Tibial nerve (tissue), 4 donors: Measurements from ENCODE around the gene TESK1. TPM values are rescaled to one million over a fixed set of nuclear protein-coding genes. Genes with fewer than 3 reads are reported as not detected.
"Not testable (repeated sequence)": the region's sequence is repeated elsewhere in the genome, so short reads cannot be mapped to it uniquely, and the experiment has no call there.

ENCODE experiments used
- DNase-seq, 2 donors: peaks; one replicate each; pipeline ENCODE4 v3.0.0-alpha.2; 2019; ENCODE audit warnings: low spot score in 2 of 2
- H3K27ac ChIP-seq, 4 donors: fragments of 200-600 bp; sonication (generic) in 3 of 4; one replicate each; pipeline ENCODE4 v1.5.1; 2017 to 2019; ENCODE audit warnings: mild to moderate bottlenecking in 1 of 4
- H3K27me3 ChIP-seq, 2 donors: fragments of 200-600 bp; sonication (generic) in 1 of 2; one replicate each; pipeline versions ENCODE4 v1.5.1 to v1.6.0; 2017 to 2019
- H3K36me3 ChIP-seq, 3 donors: fragments of 200-600 bp; sonication (generic); one replicate each; pipeline ENCODE4 v1.5.1; 2018 to 2019
- H3K4me1 ChIP-seq, 4 donors: fragments of 200-600 bp; sonication (generic) in 3 of 4; one replicate each; pipeline ENCODE4 v1.5.1; 2017 to 2019
- H3K4me3 ChIP-seq, 4 donors: fragments of 200-600 bp; sonication (generic) in 3 of 4; one replicate each; pipeline ENCODE4 v1.5.1; 2017 to 2019; ENCODE audit warnings: mild to moderate bottlenecking in 1 of 4, moderate library complexity in 1 of 4
- H3K9me3 ChIP-seq, 4 donors: fragments of 200-600 bp; sonication (generic) in 3 of 4; one replicate each; pipeline ENCODE4 v1.5.1; 2017 to 2019
- EP300 ChIP-seq, 2 donors: sonication (generic); formaldehyde crosslinking; IDR thresholded peaks; one replicate each; pipeline ENCODE4 v1.6.1; 2017; ENCODE audit warnings: antibody characterized with exemption in 2 of 2, mild to moderate bottlenecking in 1 of 2
- POLR2A ChIP-seq, 2 donors: fragments of 450-650 bp; IDR thresholded peaks; one replicate each; pipeline ENCODE4 v1.6.1; 2017; ENCODE audit warnings: antibody characterized with exemption in 2 of 2, mild to moderate bottlenecking in 2 of 2, moderate library complexity in 2 of 2
- WGBS, 2 donors: methylation state at CpG; one replicate each; pipeline ENCODE4 v1.1.5; 2018; 5-methylcytosine and 5-hydroxymethylcytosine counted together
- total RNA-seq, 4 donors: library from RNA; depleted of rRNA; stranded (reverse); fragments of >200 nt; gene quantifications; one replicate each; pipeline ENCODE4 v1.1.0, GENCODE V29; 2016
- TF ChIP-seq, protein P1 (sequence below), 5 experiments: fragments of 200-600 bp in 3 of 5; fragments of 450-650 bp in 2 of 5; sonication (generic) in 3 of 5; IDR thresholded peaks; one replicate each; pipeline ENCODE4 v1.5.1; 2016 to 2019; ENCODE audit warnings: antibody characterized with exemption in 5 of 5, mild to moderate bottlenecking in 3 of 5, moderate library complexity in 2 of 5

TESK1 gene
- total RNA-seq, 4 donors from 2014 or later, result 29.3 to 40.0 (median 35.6) TPM

DNA sequence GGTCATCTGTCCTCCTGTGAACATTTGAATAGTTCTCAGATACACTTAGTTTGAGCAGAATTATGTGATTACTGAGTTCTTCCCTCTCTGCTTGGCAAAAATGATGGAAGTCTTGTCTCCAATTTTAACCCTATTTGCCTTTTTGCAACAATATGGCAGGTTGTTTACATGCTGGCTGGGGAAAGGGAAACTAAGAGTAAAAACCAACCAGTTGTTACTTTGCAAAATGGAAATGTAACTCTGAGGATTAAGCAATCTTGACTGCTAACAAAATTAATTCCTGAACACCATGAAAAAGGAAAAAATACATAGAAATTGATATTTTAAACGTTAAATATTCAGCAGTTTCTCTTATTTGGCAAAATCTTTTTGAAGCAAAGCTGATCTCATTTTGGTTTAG lies 34.6 kb downstream of the TESK1 start:
- H3K4me1 ChIP-seq, result peaks cover 0 to 7% (median 2%) of the 10 kb centered on the region in 4 donors
- H3K4me3 ChIP-seq, result no peak overlapping the region
- no peaks in the 10 kb centered on the region for H3K27me3 ChIP-seq
- H3K36me3 ChIP-seq, result peaks cover 0 to 8% (median 0%) of the 10 kb centered on the region in 3 donors
- TF ChIP-seq EP300 (IDR thresholded peaks at IDR 0.05) (no peak), POLR2A (IDR thresholded peaks at IDR 0.05) (no peak)
- TF ChIP-seq, protein P1, sequence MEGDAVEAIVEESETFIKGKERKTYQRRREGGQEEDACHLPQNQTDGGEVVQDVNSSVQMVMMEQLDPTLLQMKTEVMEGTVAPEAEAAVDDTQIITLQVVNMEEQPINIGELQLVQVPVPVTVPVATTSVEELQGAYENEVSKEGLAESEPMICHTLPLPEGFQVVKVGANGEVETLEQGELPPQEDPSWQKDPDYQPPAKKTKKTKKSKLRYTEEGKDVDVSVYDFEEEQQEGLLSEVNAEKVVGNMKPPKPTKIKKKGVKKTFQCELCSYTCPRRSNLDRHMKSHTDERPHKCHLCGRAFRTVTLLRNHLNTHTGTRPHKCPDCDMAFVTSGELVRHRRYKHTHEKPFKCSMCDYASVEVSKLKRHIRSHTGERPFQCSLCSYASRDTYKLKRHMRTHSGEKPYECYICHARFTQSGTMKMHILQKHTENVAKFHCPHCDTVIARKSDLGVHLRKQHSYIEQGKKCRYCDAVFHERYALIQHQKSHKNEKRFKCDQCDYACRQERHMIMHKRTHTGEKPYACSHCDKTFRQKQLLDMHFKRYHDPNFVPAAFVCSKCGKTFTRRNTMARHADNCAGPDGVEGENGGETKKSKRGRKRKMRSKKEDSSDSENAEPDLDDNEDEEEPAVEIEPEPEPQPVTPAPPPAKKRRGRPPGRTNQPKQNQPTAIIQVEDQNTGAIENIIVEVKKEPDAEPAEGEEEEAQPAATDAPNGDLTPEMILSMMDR (IDR thresholded peaks at IDR 0.05), result no peak
- 86 to 91% methylated on average over 1 of the region's 1 CpG for WGBS, 2 donors
- no peaks in the 10 kb centered on the region for H3K9me3 ChIP-seq
- no peak for DNase-seq
- H3K27ac ChIP-seq, result no peak overlapping the region

DNA sequence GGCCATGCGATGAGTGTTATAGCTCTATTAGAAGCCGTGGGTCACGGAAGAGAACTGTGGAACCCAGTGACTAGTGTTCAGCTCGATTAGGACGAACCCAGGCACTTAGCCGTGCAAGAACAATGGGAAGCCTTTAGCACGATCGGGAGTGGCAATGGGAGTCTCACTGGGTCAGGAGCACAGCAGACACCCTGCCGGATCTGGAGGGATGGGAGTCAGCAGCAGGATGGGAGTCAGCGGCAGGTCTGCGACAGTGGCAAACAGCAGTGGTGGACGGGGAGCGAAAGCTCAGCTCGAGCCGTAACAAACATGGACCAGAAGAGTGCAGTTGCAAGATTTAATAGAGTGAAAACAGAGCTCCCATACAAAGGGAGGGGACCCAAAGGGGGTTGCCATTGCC lies 35.4 kb downstream of the TESK1 start:
- H3K4me1 ChIP-seq, H3K27me3 ChIP-seq, DNase-seq, H3K27ac ChIP-seq, H3K36me3 ChIP-seq, H3K9me3 ChIP-seq, H3K4me3 ChIP-seq: not testable (repeated sequence)
- 92 to 94% methylated on average over 15 of the region's 15 CpGs for WGBS, 2 donors

DNA sequence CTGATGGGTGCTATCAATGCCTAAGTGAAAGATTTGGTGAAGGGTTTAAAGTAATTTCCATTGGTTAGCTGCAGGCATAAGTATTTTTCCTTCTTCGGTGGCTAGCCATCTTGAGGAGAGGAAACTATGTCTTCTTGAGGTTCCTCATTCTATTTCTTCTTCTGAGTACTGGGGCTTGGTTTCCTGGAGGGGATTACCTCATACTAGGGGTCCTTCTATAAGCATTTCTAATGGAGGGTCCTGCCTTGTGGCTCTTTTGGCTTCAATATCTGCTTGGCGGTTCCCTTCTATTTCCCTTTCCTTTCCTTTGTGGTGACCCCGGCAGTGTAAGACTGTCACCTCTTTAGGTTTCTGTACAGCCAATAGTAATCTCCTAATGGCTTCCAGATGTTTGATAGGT lies 36.4 kb downstream of the TESK1 start:
- H3K4me3 ChIP-seq, H3K9me3 ChIP-seq, H3K27me3 ChIP-seq, H3K36me3 ChIP-seq, H3K27ac ChIP-seq, DNase-seq: not testable (repeated sequence)
- WGBS, 2 donors, result 78 to 83% methylated on average over 3 of the region's 3 CpGs
- peaks cover 0 to 16% (median 0%) of the 10 kb centered on the region in 4 donors for H3K4me1 ChIP-seq

DNA sequence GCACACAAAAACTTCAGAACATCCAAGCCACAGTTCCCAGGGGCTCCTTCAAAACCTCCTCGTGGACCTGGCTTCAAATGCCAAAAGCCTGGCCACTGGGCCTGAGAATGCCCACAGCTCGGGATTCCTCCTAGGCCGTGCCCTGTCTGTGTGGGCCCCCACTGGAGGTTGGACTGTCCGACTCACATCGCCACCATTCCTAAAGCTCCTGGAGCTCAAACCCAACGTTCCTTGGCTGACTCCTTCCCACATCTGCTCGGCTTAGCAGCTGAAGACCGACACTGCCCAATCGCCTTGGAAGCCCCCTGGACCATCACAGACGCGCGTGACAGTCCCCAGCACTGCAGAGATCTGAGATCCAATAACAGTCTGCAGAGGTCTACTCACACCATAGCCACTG lies 38.0 kb downstream of the TESK1 start:
- no peaks in the 10 kb centered on the region for H3K9me3 ChIP-seq
- H3K27ac ChIP-seq, result no peak overlapping the region
- H3K4me1 ChIP-seq, result peaks cover 0 to 23% (median 4%) of the 10 kb centered on the region in 4 donors
- WGBS, 2 donors, result 94 to 95% methylated on average over 12 of the region's 12 CpGs
- H3K27me3 ChIP-seq, result no peaks in the 10 kb centered on the region
- H3K36me3 ChIP-seq, result peaks cover 0 to 8% (median 0%) of the 10 kb centered on the region in 3 donors
- DNase-seq, result no peak
- H3K4me3 ChIP-seq, result no peak overlapping the region
- no peak for TF ChIP-seq EP300 (IDR thresholded peaks at IDR 0.05)
- TF ChIP-seq, protein P1 (IDR thresholded peaks at IDR 0.05), result no peak

DNA sequence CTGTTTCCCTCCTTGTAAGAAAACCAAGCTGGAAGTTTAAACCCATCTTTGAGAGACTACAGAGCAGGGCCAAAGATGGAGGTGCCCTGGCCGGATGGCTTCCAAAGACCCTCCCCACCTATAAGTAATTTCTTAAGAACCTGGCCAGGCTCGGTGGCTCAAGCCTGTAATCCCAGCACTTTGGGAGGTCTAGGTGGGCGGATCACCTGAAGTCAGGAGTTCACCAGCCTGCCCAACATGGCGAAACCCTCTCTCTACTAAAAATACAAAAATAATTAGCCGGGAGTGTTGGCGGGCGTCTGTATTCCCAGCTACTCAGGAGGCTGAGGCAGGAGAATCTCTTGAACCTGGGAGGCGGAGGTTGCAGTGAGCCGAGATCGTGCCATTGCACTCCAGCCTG lies 40.7 kb downstream of the TESK1 start:
- not testable (repeated sequence) for DNase-seq
- WGBS, 2 donors, result 39 to 43% methylated on average over 10 of the region's 10 CpGs
- peaks cover 0 to 16% (median 6%) of the 10 kb centered on the region in 4 donors for H3K4me1 ChIP-seq

DNA sequence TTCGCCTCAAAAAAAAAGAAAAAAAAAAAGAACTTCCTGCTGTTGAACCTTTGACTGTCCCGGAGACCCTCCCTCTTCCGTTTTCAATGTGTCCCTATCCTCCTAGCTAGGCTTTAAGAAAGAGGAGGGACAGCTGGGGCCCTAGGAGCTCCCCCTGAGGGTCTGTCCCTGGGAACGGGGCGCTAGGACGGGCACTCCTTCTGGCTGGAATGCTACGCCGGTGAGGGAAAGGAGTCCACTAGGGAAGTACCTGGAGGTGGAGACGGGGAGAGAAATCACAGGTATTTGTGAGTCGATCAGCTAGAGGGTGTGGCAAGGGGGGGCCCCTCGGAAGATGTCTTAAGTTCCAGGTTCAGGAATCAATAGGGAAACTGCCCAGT lies 41.1 kb downstream of the TESK1 start:
- WGBS, 2 donors, result 1 to 4% methylated on average over 11 of the region's 11 CpGs
- Histone ChIP-seq H3K36me3 (no peaks in the 10 kb centered on the region), H3K4me1 (peaks cover 0 to 16% (median 6%) of the 10 kb centered on the region in 4 donors), H3K27me3 (no peaks in the 10 kb centered on the region), H3K27ac (peak overlapping the region; percentile 82 to 94 (median 86)), H3K9me3 (no peaks in the 10 kb centered on the region), H3K4me3 (peak overlapping the region; percentile 34 to 73 (median 58))
- peak in 1 of 2 donors; percentile 42 for DNase-seq
- no peak for TF ChIP-seq POLR2A (IDR thresholded peaks at IDR 0.05)
- no peak for TF ChIP-seq EP300 (IDR thresholded peaks at IDR 0.05)
- TF ChIP-seq, protein P1 (IDR thresholded peaks at IDR 0.05), result no peak

More for the DNA sequence above, 40.7 kb downstream of the TESK1 start:
- not testable (repeated sequence) for H3K36me3 ChIP-seq, H3K27me3 ChIP-seq, H3K9me3 ChIP-seq
- H3K27ac ChIP-seq, result peak overlapping the region; percentile 82 to 94 (median 86)
- peak overlapping the region in 3 of 4 donors; percentile 42 to 73 (median 73) for H3K4me3 ChIP-seq
